Memory B cell (primary cell): ENCODE data around the gene HCRT.
"Not testable (repeated sequence)": the region's sequence is repeated elsewhere in the genome, so short reads cannot be mapped to it uniquely, and the experiment has no call there.

ENCODE experiments used
- ATAC-seq: fragments of 150-1000 bp; cut with Tn5 transposase; 2 replicates; pipeline ENCODE4 v1.10.0; 2021; ENCODE audit warnings: low read depth, mild to moderate bottlenecking, moderate library complexity
- DNase-seq, 2 donors: peaks; one replicate each; pipeline ENCODE4 v3.0.0; 2022; ENCODE audit warnings: low spot score in 2 of 2
- H3K27ac Mint-ChIP-seq: one replicate; pipeline ENCODE4 v1.8.0; 2022; ENCODE audit warnings: mild to moderate bottlenecking, moderate library complexity, mixed read lengths
- H3K27me3 Mint-ChIP-seq: one replicate; pipeline ENCODE4 v1.8.0; 2022; ENCODE audit warnings: mixed read lengths
- H3K36me3 Mint-ChIP-seq: one replicate; pipeline ENCODE4 v1.8.0; 2022; ENCODE audit warnings: mild to moderate bottlenecking, mixed read lengths
- H3K4me1 Mint-ChIP-seq: one replicate; pipeline ENCODE4 v1.8.0; 2022; ENCODE audit warnings: mixed read lengths
- H3K4me3 Mint-ChIP-seq: one replicate; pipeline ENCODE4 v1.8.0; 2022; ENCODE audit warnings: mild to moderate bottlenecking, moderate library complexity, mixed read lengths
- H3K9me3 Mint-ChIP-seq: one replicate; pipeline ENCODE4 v1.8.0; 2022; ENCODE audit warnings: mixed read lengths

The HCRT gene

DNA sequence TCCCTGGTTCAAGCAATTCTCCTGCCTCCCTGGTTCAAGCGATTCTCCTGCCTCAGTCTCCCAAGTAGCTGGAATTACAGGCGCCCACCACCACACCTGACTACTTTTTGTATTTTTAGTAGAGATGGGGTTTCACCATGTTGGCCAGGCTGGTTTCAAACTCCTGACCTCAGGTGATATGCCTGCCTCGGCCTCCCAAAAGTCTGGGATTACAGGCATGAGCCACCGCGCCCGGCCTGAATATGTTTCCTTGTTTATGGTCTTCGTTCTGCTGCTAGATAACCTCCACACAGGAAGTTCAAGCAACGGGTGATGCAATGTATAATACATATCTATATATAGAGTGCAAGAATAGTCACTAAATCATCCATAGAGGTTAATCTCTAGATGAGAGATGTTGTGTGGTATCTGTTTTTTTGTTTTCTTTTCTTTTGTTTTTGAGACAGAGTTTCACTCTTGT, 20.9 kb upstream of the HCRT start:
- not testable (repeated sequence) for DNase-seq, H3K4me3 Mint-ChIP-seq, H3K27me3 Mint-ChIP-seq, ATAC-seq, H3K4me1 Mint-ChIP-seq, H3K9me3 Mint-ChIP-seq
- Mint-ChIP-seq H3K27ac (peak overlapping the region; percentile 45), H3K36me3 (peaks cover 33% of the 10 kb centered on the region)

DNA sequence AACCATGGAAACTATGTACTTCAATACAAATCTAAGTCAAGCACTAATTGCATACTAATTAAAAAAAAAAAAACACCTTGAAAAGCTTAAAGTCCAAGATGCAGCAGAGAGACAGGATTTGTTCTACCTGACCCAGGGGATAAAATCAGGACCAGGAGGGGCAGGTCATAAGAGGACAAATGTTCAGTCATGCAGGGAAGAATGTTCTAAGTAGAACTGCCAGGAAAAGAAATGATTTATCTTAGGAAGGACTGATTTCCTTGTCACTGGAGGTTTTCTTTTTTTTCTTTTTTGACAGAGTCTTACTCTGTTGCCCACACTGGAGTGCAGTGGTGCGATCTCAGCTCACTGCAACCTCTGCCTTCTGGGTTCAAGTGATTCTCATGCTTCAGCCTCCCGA, 18.1 kb upstream of the HCRT start:
- Mint-ChIP-seq H3K36me3 (peaks cover 25% of the 10 kb centered on the region), H3K27me3 (no peaks in the 10 kb centered on the region), H3K4me1 (peaks cover 11% of the 10 kb centered on the region), H3K4me3 (no peak overlapping the region), H3K27ac (peak overlapping the region; percentile 36), H3K9me3 (no peaks in the 10 kb centered on the region)
- no peak for ATAC-seq
- DNase-seq: no peak

DNA sequence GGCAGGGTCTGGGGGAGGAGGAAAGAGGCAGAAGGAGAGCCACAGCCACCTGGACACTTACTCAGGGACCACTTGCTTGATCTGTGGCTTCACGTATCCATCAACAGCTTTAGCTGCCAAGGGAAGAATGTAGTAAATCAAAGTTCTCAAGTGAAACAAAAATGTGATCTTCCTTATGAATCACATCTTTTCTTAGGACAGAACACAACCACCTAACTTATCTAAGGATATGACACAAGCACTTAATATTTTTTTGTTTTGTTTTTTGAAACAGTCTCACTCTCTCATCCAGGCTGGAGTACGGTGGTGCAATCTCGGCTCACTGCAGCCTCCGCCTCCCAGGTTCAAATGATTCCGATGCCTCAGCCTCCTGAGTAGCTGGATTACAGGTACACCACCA, 17.4 kb upstream of the HCRT start:
- H3K4me3 Mint-ChIP-seq: no peak overlapping the region
- H3K36me3 Mint-ChIP-seq: peaks cover 25% of the 10 kb centered on the region
- H3K4me1 Mint-ChIP-seq: peaks cover 11% of the 10 kb centered on the region
- H3K27me3 Mint-ChIP-seq: no peaks in the 10 kb centered on the region
- peak overlapping the region; percentile 36 for H3K27ac Mint-ChIP-seq
- DNase-seq (no peak), ATAC-seq (no peak)
- H3K9me3 Mint-ChIP-seq: no peaks in the 10 kb centered on the region

DNA sequence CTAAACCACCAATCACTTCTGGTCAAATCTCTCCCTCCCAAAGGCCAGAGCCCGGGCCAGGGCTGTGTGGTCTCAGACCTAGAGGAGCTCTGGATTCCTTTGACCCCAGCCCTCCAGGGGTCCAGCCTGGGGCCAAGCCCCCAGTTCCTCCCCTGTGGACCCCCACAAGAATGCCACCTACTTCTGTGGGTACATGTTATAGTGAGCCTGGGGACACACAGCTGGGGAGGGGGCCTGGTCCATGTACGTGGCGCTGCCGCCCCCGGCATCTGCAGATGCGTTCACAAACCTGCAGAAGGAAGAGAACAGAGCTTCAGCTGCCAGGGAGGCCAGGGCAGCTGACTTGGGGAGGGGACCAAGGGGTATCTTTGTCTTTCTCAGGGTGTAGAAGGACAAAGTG, 16.9 kb upstream of the HCRT start:
- peaks cover 22% of the 10 kb centered on the region for H3K36me3 Mint-ChIP-seq
- H3K4me3 Mint-ChIP-seq: no peak overlapping the region
- H3K27me3 Mint-ChIP-seq: no peaks in the 10 kb centered on the region
- H3K27ac Mint-ChIP-seq: peak overlapping the region; percentile 98
- H3K4me1 Mint-ChIP-seq: peaks cover 11% of the 10 kb centered on the region
- H3K9me3 Mint-ChIP-seq: no peaks in the 10 kb centered on the region
- no peak for ATAC-seq
- DNase-seq: no peak

DNA sequence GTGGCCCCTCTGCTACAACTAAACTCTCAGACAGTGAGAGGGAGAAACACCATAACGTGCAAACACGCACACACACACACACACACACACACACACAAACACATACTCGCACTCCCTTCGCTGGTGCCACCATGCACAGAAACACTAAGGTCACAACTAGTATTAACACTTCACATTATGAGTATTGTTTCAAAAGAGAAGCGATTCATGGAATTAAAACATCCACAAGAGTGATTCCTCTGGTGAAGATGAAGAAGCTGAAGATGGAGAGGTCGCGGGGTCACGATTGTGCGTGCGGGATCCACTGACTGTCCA, 16.2 kb upstream of the HCRT start:
- peaks cover 22% of the 10 kb centered on the region for H3K36me3 Mint-ChIP-seq
- H3K27ac Mint-ChIP-seq: peak overlapping the region; percentile 98
- no peaks in the 10 kb centered on the region for H3K27me3 Mint-ChIP-seq
- no peak overlapping the region for H3K4me3 Mint-ChIP-seq
- DNase-seq (no peak), ATAC-seq (no peak)
- H3K4me1 Mint-ChIP-seq: peaks cover 11% of the 10 kb centered on the region
- no peaks in the 10 kb centered on the region for H3K9me3 Mint-ChIP-seq

DNA sequence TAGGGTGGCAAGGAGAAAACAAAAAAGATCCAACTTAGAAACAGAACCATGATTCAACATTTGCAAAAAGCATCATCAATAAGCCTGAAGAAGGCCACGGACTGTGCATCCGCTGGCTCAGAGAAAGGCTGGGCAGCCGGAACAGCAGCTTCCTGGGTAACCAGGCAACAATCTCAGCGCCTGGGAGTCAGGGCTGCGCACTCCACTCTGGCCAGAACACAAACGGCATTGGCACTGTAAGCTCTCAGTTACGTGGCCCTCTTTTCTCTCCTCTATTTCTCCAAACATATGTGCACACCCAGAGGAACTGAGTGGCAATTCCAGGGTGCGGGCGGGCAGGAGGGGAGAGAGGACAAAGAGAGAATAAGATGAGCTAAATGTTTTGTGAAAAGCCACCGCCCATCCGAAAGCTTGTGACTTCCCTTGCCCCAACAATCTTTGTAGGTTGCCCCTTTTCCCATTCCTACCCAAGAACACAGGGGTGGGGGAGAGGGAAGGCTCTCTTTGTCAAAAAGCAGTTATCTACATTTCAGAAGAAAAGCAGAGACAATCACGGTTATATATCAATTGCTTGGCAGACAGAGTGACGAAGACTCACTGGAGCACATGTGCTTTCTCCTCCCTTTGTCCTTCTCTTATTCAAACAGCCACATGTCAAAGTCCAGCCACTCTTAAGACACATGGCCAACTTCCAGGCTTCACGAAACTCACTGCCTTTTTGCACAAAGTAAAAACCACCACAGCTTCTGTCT, 15.6 kb upstream of the HCRT start:
- DNase-seq (no peak), ATAC-seq (no peak)
- Mint-ChIP-seq H3K27me3 (no peaks in the 10 kb centered on the region), H3K4me3 (no peak overlapping the region), H3K27ac (peak overlapping the region; percentile 98), H3K4me1 (peaks cover 11% of the 10 kb centered on the region), H3K36me3 (peaks cover 20% of the 10 kb centered on the region), H3K9me3 (no peaks in the 10 kb centered on the region)

DNA sequence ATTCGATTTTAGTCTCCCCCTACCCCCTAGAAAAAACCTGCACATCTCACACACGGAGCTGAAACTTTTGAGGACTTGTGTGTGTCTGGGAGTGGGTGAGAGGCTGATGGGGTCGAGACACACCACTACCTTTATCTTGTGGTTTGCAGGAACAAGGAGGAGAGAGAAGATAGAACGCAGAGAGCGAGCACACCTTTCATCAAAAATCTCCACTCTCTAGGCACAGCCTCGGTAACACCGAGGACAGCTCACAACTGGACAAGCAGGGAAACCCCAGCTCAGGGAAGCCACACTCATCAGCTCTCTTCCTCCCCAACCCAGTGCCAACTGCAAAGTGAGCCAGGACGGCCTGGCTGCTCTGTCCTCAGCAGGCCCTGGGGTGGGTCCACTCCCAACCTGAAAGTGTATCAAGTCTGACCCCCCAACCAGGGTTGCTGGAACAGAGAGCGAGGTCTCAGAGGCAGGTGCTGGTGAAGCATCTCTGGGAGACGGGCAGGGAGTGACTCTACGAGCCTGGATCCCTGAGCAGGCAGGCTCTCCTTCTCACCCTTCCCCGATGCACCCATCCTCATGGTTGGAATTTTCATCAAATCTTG, 14.3 kb upstream of the HCRT start:
- Mint-ChIP-seq H3K27me3 (no peaks in the 10 kb centered on the region), H3K4me3 (no peak overlapping the region), H3K27ac (peak overlapping the region; percentile 98), H3K9me3 (no peaks in the 10 kb centered on the region), H3K36me3 (peaks cover 13% of the 10 kb centered on the region), H3K4me1 (peaks cover 11% of the 10 kb centered on the region)
- DNase-seq (no peak), ATAC-seq (no peak)

DNA sequence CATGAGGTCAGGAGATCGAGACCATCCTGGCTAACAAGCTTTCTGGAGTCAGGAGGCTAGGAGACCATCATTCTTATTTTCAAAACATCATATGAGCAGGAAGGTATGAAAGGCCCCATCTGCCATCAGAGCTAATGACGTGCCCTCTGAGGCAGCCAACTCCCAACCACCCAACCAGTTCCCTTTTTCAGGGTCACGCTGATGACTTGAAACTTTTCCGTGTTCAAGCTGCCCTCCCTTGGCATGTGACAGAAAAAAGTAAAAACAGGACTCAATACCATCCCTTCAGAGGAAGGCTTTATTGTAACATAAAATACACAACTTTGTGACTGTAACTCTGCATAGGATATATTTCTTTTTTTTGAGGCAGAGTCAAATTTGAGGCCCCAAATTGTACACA, 13.6 kb upstream of the HCRT start:
- peak; percentile 90 for ATAC-seq
- Mint-ChIP-seq H3K27me3 (no peaks in the 10 kb centered on the region), H3K9me3 (no peaks in the 10 kb centered on the region), H3K4me1 (peaks cover 14% of the 10 kb centered on the region), H3K4me3 (no peak overlapping the region), H3K27ac (peak overlapping the region; percentile 98), H3K36me3 (peaks cover 8% of the 10 kb centered on the region)
- DNase-seq: peak in 1 of 2 donors; percentile 72

DNA sequence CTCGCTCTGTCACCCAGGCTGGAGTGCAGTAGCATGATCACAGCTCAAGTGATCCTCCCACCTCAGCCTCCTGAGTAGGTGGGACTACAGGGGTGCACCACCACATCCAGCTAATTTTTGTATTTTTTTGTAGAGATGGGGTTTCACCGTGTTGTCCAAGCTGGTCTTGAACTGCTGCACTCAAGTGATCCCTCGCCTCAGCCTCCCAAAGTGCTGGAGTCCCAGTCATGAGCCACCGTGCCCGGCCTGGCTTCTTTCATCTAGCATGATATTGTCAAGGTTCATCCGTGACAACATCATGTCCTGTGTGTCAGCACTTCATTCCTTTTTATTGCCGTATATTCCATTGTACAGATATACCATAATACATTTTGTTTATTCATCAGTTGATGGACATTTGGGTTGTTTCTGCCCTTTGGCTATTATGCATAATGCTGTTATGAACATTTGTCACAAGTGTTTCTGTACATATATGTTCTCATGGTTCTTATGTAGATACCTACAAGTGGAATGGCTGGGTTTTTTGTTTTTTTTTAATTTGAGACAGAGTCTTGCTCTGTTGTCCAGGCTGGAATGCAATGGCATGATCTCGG, 12.4 kb upstream of the HCRT start:
- no peak overlapping the region for H3K4me3 Mint-ChIP-seq
- H3K36me3 Mint-ChIP-seq: peaks cover 6% of the 10 kb centered on the region
- ATAC-seq (no peak), DNase-seq (no peak)
- H3K4me1 Mint-ChIP-seq: peaks cover 21% of the 10 kb centered on the region
- no peaks in the 10 kb centered on the region for H3K9me3 Mint-ChIP-seq
- no peaks in the 10 kb centered on the region for H3K27me3 Mint-ChIP-seq
- H3K27ac Mint-ChIP-seq: peak overlapping the region; percentile 24

DNA sequence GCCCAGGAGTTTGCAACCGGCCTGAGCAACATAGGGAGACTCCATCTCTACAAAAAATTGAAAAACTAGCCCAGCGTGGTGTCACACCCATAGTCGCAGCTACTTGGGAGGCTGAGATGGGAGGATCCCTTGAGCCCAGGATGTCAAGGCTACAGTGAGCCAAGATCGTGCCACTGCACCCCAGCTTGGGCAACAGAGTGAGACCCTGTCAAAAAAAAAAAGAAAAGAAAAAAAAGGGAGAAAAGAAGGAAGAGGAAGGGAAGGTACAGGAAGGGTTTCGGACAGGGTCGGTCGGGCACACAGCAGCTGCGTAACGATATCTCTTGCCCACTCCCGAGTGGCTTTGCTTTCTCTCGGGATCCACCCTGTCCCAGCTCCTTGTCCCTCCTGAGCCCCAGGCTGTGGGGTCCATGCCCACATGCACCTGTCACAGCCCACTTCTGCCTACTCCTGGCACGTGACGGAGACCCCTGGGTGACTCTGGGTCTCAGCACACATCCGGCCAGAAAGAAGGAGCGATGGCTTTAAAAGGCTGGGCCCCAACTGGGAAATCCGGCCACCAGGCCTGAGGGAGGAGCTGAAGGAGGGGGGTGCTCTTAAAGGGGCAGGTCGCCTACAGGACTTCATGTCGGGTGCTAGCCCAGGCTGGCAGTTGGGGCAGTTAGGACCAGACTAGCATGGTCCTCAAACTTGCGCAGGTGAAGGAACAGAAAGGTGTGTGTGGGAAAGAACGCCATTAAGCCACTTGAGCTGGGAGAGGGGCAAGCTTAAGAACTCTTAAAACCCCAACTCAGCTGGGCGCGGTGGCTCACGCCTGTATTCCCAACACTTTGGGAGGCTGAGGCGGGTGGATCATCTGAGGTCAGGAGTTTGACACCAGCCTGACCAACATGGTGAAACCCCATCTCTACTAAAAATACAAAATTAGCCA, 9.0 kb upstream of the HCRT start, which contains the start of gene GHDC:
Gene GHDC (minus strand): TSS at position 526 of the 931 bp plus-strand sequence. CDS start 913 bp downstream, outside the sequence.
- Mint-ChIP-seq H3K36me3 (peaks cover 3% of the 10 kb centered on the region), H3K4me3 (peak within 1 kb of the TSS; percentile 98), H3K27me3 (no peaks in the 10 kb centered on the region), H3K27ac (peak within 1 kb of the TSS; percentile 90), H3K9me3 (no peaks in the 10 kb centered on the region), H3K4me1 (peaks cover 15% of the 10 kb centered on the region)
- peak; percentile 79 for ATAC-seq
- DNase-seq: peak; percentile 66 to 73

DNA sequence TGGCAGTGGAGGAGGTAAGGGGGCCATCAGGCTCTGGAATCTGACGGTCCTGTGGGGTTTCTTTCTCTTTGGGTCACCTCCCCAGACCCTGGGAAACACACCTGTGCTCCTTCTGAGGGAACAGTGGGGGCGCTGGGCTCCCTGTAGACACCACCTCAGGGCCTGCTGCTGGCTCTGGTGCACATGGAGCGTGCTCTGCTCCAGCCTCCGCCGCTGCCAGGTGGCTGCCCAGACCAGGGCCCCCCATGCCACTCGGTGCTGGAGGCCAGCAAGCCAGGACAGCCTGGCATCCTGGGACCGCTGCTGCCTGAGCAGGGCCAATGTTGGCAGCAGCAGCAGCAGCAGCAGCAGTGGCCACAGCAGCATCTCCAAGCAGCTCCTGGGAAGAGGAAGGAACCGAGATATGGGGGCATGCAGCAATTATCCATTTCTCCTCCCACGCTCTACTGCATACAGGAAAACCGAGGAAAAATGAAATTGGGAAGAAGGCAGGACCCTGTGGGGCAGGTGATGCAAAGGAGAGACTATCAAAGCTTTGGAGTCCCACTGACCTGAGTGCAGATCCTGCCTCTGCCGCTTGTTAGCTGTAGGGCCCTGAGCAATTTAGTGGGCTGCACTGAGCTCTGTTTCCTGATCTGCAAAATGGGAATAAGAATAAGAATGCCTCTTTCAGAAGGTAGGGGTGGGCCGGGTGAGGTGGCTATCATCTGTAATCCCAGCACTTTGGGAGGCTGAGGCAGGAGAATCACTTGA, 8.1 kb upstream of the HCRT start:
- ATAC-seq (no peak), DNase-seq (no peak)
- Mint-ChIP-seq H3K36me3 (peaks cover 3% of the 10 kb centered on the region), H3K27ac (peak overlapping the region; percentile 90), H3K9me3 (no peaks in the 10 kb centered on the region), H3K27me3 (no peaks in the 10 kb centered on the region), H3K4me3 (peak overlapping the region; percentile 98), H3K4me1 (peaks cover 10% of the 10 kb centered on the region)

DNA sequence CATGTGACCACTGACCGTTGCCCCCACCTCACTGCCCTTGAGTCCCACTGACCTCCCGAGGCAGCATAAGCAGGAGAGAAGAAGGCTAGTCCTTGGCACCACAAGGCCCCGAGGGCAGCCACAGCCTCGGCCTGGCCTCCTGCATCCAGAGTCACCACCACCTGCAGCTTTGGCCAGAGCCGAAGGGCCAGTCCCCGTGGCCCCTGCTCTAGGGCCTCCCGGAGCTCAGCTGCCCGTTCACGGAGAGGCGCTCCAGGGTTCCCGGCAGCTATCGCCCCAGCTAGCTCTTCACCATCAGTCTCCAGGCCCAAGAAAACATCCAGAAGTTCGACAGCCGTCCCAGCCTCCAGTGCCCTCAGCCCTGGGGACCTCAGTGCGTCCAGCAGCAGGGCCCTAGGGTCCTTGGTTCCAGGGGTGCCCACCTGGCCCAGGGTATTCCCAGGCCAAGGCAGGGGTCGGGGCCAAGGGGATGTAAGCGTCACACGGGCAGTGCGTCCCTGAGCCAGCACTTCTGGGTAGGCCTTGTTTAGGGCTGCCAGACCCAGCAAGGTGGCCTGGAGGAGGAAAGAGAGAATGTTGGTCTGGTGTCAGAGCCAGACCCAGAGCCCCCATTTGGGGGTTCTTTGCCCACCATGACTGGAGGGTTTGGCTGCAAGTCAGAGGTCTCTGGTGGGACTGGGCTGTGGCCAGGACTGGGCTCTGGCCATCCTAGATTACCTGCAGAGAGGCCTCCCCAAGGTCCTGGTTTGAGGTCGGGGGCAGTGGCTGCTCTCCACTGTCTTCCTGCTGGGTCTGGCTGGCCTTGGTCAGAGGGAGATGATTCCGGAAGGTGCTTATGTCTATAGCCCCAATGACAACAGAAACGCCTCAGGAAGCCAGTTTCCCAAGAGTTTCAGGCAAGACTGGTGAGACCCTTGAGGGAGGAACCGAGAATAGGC, 7.2 kb upstream of the HCRT start:
- Mint-ChIP-seq H3K36me3 (peaks cover 3% of the 10 kb centered on the region), H3K27me3 (no peaks in the 10 kb centered on the region), H3K4me1 (peaks cover 10% of the 10 kb centered on the region), H3K4me3 (peak overlapping the region; percentile 98), H3K27ac (no peak overlapping the region), H3K9me3 (no peaks in the 10 kb centered on the region)
- ATAC-seq (no peak), DNase-seq (no peak)
